PC-3 (cell line): ENCODE measurements around the gene SAMHD1.

ENCODE experiments used
- EZH2 ChIP-seq: fragments of 300-600 bp; sonication (generic); IDR thresholded peaks from one replicate; pipeline ENCODE4 v1.6.1; 2017; ENCODE audit warnings: antibody characterized with exemption, mild to moderate bottlenecking, low read length; ENCODE audit not compliant: unreplicated experiment
- TF ChIP-seq, protein P1 (sequence below): fragments of 300-600 bp; sonication (generic); conservative IDR thresholded peaks from 2 replicates; pipeline ENCODE4 v1.5.1; 2017; ENCODE audit warnings: antibody characterized with exemption, low read depth, mild to moderate bottlenecking, low read length

GRCh38 chr20:36855241-36855657, 96.3 kb downstream of the SAMHD1 start:
- TF ChIP-seq, protein P1, sequence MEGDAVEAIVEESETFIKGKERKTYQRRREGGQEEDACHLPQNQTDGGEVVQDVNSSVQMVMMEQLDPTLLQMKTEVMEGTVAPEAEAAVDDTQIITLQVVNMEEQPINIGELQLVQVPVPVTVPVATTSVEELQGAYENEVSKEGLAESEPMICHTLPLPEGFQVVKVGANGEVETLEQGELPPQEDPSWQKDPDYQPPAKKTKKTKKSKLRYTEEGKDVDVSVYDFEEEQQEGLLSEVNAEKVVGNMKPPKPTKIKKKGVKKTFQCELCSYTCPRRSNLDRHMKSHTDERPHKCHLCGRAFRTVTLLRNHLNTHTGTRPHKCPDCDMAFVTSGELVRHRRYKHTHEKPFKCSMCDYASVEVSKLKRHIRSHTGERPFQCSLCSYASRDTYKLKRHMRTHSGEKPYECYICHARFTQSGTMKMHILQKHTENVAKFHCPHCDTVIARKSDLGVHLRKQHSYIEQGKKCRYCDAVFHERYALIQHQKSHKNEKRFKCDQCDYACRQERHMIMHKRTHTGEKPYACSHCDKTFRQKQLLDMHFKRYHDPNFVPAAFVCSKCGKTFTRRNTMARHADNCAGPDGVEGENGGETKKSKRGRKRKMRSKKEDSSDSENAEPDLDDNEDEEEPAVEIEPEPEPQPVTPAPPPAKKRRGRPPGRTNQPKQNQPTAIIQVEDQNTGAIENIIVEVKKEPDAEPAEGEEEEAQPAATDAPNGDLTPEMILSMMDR = no peak
- no peak for TF ChIP-seq EZH2
